Measurements from ENCODE around the gene GPR63.

DNA sequence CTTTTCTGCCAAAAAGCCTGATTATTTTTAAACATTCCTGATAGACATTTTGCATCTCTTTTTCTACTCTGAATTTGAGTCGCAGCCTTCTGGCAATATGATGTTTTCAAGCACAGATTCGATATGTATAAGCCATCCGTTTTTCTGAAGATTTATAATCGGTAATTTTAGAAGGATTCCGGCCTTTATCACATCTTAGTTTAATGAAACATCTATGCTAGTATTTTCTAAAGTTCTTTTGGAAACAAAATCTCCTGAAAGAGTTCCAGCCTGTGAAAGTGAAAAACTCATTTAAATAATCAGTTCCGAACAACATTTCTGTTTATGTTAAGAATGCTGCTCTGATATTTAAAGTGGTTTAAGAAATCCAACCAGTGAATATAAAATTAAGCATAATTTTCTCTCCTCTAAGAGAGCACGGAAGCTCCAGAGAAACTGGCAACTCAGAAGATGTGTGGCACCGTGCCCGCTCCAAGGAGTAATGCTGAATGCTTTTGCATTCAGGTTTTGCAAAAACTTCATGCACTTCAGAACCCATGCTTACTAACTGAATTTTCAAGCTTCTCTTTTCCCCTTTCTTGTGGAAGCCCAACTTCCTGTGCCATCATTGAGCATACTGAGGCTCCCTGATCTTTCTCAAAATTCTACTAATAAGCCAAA is 39.7 kb upstream of the GPR63 start:
- TF ChIP-seq, protein P1, sequence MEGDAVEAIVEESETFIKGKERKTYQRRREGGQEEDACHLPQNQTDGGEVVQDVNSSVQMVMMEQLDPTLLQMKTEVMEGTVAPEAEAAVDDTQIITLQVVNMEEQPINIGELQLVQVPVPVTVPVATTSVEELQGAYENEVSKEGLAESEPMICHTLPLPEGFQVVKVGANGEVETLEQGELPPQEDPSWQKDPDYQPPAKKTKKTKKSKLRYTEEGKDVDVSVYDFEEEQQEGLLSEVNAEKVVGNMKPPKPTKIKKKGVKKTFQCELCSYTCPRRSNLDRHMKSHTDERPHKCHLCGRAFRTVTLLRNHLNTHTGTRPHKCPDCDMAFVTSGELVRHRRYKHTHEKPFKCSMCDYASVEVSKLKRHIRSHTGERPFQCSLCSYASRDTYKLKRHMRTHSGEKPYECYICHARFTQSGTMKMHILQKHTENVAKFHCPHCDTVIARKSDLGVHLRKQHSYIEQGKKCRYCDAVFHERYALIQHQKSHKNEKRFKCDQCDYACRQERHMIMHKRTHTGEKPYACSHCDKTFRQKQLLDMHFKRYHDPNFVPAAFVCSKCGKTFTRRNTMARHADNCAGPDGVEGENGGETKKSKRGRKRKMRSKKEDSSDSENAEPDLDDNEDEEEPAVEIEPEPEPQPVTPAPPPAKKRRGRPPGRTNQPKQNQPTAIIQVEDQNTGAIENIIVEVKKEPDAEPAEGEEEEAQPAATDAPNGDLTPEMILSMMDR (IDR thresholded peaks at IDR 0.05) = no peak
- no peak for TF ChIP-seq POLR2A (IDR thresholded peaks at IDR 0.05)
